GM12873 (cell line): ENCODE measurements around the gene NUP98.

Source experiments
- CTCF ChIP-seq: IDR thresholded peaks from 2 replicates; pipeline ENCODE4 v1.5.1; 2012; ENCODE audit warnings: low read depth, mild to moderate bottlenecking, moderate library complexity, low read length, control low read depth; ENCODE audit not compliant: insufficient read depth; ENCODE audit errors: missing control alignments

NUP98 gene

GRCh38 chr11:3666023-3666530 is 131.3 kb downstream of the NUP98 start:
- TF ChIP-seq CTCF: no peak

- no peak for TF ChIP-seq CTCF
Observed at GRCh38 chr11:3665336-3666022, 131.9 kb downstream of the NUP98 start.

- no peak for TF ChIP-seq CTCF
Observed at GRCh38 chr11:3664032-3664630, 133.2 kb downstream of the NUP98 start.

- TF ChIP-seq CTCF: no peak
Observed at GRCh38 chr11:3662856-3663255, 134.5 kb downstream of the NUP98 start.

GRCh38 chr11:3660960-3661359 is 136.4 kb downstream of the NUP98 start:
- no peak for TF ChIP-seq CTCF

GRCh38 chr11:3659595-3660515 is 137.5 kb downstream of the NUP98 start:
- no peak for TF ChIP-seq CTCF

- no peak for TF ChIP-seq CTCF
Observed at GRCh38 chr11:3658252-3658651, 139.1 kb downstream of the NUP98 start.
